GM12892 (cell line): Measurements from ENCODE around the gene DENND4C.

ENCODE experiments used
- POLR2A ChIP-seq: IDR thresholded peaks from 2 replicates; pipeline ENCODE4 v1.6.1; 2011; ENCODE audit warnings: low read depth, low read length, control low read depth
- POLR2AphosphoS5 ChIP-seq: IDR thresholded peaks from 2 replicates; pipeline ENCODE4 v1.6.1; 2011; ENCODE audit warnings: low read depth, low read length, control low read depth
- TAF1 ChIP-seq: IDR thresholded peaks from 2 replicates; pipeline ENCODE4 v1.6.1; 2011; ENCODE audit warnings: low read depth, mild to moderate bottlenecking, control low read depth, low read length, borderline replicate concordance

GRCh38 chr9:19375538-19375937 is 145.0 kb downstream of the DENND4C start:
- TF ChIP-seq POLR2A, result no peak
- no peak; the same call in 1 of the 2 replicates for TF ChIP-seq POLR2AphosphoS5
- no peak for TF ChIP-seq TAF1
